H1 (cell line): ENCODE data around the gene SHISA7. TPM values are rescaled to one million over a fixed set of nuclear protein-coding genes. Genes with fewer than 3 reads are reported as not detected.
A peak's percentile ranks its signal among the peaks of the same experiment; 100 is the strongest.

Experiments used
- CBX8 ChIP-seq: fragments of 300-800, 300-1000 bp; sonication (generic); IDR thresholded peaks from 2 replicates; pipeline ENCODE4 v1.7.1; 2016; ENCODE audit warnings: low read depth, low read length, borderline replicate concordance
- KDM4A ChIP-seq: IDR thresholded peaks from one replicate; pipeline ENCODE4 v1.7.1; 2012; ENCODE audit warnings: low read depth, mild to moderate bottlenecking, moderate library complexity, low read length, inconsistent platforms; ENCODE audit not compliant: severe bottlenecking
- NRF1 ChIP-seq: IDR thresholded peaks from 2 replicates; pipeline ENCODE4 v1.6.1; 2011; ENCODE audit warnings: mild to moderate bottlenecking, low read depth, low read length, improper control_type of control experiment
- POLR2A ChIP-seq, 2 experiments: IDR thresholded peaks; 1 replicate in 1 of 2; 2 replicates in 1 of 2; pipeline ENCODE4 v1.6.1; 2011; ENCODE audit warnings: low read depth in 2 of 2, low read length in 2 of 2, mild to moderate bottlenecking in 2 of 2; ENCODE audit errors: control extremely low read depth in 1 of 2
- SRF ChIP-seq: IDR thresholded peaks from 2 replicates; pipeline ENCODE4 v1.6.1; 2011; ENCODE audit warnings: mild to moderate bottlenecking, low read depth, low read length, moderate library complexity
- polyA plus RNA-seq, 7 experiments: library from polyadenylated mRNA; depleted of rRNA in 3 of 7; stranded (reverse) in 5 of 7; unstranded in 2 of 7; fragments of >200 nt in 5 of 7; fragments of 200-250 nt in 2 of 7; gene quantifications; 1 replicate in 5 of 7; 2 replicates in 1 of 7; 4 replicates in 1 of 7; pipeline versions ENCODE4 v1.2.1 to v1.2.3, GENCODE V29; 2011 to 2013; ENCODE audit warnings: missing spikeins in 2 of 7, mixed read lengths in 2 of 7
- total RNA-seq: library from RNA; stranded (reverse); fragmentation: NEBNext Ultra II Directional; extraction: Animal tissue kit (Norgen Biotek cat#: 25700); gene quantifications from 2 replicates; pipeline ENCODE4 v1.2.1, GENCODE V29; 2021
- TF ChIP-seq, protein P1 (sequence below): fragments of 300-600 bp; sonication (generic); IDR thresholded peaks from 2 replicates; pipeline ENCODE4 v1.7.1; 2012; ENCODE audit warnings: low read length, moderate library complexity, mild to moderate bottlenecking, inconsistent platforms; ENCODE audit not compliant: insufficient replicate concordance
- TF ChIP-seq, protein P2 (sequence below), 3 experiments: IDR thresholded peaks; 1 replicate in 2 of 3; 2 replicates in 1 of 3; pipeline versions ENCODE4 v1.5.1 to v1.6.1; 2011; ENCODE audit warnings: low read length in 3 of 3, mild to moderate bottlenecking in 3 of 3, inconsistent platforms in 2 of 3, low read depth in 1 of 3, moderate library complexity in 1 of 3; ENCODE audit not compliant: insufficient read depth in 1 of 3; ENCODE audit errors: control extremely low read depth in 1 of 3

SHISA7 gene
- total and polyA plus RNA-seq, 2 of the 8 experiments (the other 6 are each of a cell fraction or from before 2014, with no cell fraction given) = 0.76 to 1.0 TPM

DNA sequence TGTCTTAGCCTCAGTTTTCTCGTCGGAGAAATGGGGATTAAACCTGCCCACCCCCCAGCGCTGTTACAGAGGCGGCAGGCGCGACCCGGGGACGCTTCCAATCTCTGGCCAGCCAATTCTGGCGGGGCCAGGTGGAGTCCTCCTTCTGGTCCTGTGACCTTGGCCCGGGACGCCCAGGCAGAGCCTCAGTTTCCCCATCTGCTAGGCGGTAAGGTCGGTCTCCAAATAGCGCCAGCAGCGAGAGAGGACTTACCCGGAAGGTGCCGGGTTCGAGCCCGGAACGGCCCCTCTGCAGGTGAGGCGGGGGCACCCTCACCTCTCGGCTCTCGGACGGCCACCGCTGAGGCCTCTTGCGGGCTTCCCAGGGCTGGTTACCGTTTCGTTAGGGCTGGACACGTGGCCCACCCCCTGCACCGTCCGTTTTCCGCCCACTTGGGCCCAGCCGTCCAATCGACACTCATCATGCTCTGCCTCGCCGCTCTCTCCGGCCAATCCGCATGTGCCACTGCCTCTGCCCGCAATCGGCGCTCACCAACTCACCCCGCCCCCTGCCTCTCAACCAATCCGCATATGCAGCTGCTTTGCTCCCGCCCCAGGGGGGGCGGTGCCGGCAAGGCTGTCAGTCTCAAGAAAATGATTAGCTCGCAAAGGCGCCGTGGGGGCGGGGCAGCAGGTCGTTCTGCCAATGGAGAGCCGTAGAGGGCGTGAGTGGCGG is 18.3 kb upstream of the SHISA7 start, which contains the start of gene ISOC2 (continued):
- TF ChIP-seq, protein P1, sequence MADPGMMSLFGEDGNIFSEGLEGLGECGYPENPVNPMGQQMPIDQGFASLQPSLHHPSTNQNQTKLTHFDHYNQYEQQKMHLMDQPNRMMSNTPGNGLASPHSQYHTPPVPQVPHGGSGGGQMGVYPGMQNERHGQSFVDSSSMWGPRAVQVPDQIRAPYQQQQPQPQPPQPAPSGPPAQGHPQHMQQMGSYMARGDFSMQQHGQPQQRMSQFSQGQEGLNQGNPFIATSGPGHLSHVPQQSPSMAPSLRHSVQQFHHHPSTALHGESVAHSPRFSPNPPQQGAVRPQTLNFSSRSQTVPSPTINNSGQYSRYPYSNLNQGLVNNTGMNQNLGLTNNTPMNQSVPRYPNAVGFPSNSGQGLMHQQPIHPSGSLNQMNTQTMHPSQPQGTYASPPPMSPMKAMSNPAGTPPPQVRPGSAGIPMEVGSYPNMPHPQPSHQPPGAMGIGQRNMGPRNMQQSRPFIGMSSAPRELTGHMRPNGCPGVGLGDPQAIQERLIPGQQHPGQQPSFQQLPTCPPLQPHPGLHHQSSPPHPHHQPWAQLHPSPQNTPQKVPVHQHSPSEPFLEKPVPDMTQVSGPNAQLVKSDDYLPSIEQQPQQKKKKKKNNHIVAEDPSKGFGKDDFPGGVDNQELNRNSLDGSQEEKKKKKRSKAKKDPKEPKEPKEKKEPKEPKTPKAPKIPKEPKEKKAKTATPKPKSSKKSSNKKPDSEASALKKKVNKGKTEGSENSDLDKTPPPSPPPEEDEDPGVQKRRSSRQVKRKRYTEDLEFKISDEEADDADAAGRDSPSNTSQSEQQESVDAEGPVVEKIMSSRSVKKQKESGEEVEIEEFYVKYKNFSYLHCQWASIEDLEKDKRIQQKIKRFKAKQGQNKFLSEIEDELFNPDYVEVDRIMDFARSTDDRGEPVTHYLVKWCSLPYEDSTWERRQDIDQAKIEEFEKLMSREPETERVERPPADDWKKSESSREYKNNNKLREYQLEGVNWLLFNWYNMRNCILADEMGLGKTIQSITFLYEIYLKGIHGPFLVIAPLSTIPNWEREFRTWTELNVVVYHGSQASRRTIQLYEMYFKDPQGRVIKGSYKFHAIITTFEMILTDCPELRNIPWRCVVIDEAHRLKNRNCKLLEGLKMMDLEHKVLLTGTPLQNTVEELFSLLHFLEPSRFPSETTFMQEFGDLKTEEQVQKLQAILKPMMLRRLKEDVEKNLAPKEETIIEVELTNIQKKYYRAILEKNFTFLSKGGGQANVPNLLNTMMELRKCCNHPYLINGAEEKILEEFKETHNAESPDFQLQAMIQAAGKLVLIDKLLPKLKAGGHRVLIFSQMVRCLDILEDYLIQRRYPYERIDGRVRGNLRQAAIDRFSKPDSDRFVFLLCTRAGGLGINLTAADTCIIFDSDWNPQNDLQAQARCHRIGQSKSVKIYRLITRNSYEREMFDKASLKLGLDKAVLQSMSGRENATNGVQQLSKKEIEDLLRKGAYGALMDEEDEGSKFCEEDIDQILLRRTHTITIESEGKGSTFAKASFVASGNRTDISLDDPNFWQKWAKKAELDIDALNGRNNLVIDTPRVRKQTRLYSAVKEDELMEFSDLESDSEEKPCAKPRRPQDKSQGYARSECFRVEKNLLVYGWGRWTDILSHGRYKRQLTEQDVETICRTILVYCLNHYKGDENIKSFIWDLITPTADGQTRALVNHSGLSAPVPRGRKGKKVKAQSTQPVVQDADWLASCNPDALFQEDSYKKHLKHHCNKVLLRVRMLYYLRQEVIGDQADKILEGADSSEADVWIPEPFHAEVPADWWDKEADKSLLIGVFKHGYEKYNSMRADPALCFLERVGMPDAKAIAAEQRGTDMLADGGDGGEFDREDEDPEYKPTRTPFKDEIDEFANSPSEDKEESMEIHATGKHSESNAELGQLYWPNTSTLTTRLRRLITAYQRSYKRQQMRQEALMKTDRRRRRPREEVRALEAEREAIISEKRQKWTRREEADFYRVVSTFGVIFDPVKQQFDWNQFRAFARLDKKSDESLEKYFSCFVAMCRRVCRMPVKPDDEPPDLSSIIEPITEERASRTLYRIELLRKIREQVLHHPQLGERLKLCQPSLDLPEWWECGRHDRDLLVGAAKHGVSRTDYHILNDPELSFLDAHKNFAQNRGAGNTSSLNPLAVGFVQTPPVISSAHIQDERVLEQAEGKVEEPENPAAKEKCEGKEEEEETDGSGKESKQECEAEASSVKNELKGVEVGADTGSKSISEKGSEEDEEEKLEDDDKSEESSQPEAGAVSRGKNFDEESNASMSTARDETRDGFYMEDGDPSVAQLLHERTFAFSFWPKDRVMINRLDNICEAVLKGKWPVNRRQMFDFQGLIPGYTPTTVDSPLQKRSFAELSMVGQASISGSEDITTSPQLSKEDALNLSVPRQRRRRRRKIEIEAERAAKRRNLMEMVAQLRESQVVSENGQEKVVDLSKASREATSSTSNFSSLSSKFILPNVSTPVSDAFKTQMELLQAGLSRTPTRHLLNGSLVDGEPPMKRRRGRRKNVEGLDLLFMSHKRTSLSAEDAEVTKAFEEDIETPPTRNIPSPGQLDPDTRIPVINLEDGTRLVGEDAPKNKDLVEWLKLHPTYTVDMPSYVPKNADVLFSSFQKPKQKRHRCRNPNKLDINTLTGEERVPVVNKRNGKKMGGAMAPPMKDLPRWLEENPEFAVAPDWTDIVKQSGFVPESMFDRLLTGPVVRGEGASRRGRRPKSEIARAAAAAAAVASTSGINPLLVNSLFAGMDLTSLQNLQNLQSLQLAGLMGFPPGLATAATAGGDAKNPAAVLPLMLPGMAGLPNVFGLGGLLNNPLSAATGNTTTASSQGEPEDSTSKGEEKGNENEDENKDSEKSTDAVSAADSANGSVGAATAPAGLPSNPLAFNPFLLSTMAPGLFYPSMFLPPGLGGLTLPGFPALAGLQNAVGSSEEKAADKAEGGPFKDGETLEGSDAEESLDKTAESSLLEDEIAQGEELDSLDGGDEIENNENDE = no peak
- TF ChIP-seq POLR2A (IDR thresholded peaks at IDR 0.05; ENCODE audit: control extremely low read depth in 1 of 2, low read depth in 2 of 2, low read length in 2 of 2) = peak in 1 of 2 experiments; percentile 88; a peak in 2 of 3 replicates
- peak; percentile 60 for TF ChIP-seq KDM4A
- no peak for TF ChIP-seq SRF
- TF ChIP-seq, protein P2, sequence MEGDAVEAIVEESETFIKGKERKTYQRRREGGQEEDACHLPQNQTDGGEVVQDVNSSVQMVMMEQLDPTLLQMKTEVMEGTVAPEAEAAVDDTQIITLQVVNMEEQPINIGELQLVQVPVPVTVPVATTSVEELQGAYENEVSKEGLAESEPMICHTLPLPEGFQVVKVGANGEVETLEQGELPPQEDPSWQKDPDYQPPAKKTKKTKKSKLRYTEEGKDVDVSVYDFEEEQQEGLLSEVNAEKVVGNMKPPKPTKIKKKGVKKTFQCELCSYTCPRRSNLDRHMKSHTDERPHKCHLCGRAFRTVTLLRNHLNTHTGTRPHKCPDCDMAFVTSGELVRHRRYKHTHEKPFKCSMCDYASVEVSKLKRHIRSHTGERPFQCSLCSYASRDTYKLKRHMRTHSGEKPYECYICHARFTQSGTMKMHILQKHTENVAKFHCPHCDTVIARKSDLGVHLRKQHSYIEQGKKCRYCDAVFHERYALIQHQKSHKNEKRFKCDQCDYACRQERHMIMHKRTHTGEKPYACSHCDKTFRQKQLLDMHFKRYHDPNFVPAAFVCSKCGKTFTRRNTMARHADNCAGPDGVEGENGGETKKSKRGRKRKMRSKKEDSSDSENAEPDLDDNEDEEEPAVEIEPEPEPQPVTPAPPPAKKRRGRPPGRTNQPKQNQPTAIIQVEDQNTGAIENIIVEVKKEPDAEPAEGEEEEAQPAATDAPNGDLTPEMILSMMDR (IDR thresholded peaks at IDR 0.05; ENCODE audit: control extremely low read depth in 1 of 3, insufficient read depth in 1 of 3, low read depth in 1 of 3, low read length in 3 of 3) = no peak
- TF ChIP-seq NRF1 = no peak
- TF ChIP-seq CBX8 = no peak
